SH-SY5Y (cell line): ENCODE data around the gene ZNF606.

ENCODE experiments used
- GATA2 ChIP-seq: IDR thresholded peaks from 2 replicates; pipeline ENCODE4 v1.6.1; 2011; ENCODE audit warnings: mild to moderate bottlenecking, low read depth, low read length
- GATA3 ChIP-seq: IDR thresholded peaks from 2 replicates; pipeline ENCODE4 v1.6.1; 2011; ENCODE audit warnings: low read depth, mild to moderate bottlenecking, low read length, moderate library complexity

ZNF606 gene

DNA sequence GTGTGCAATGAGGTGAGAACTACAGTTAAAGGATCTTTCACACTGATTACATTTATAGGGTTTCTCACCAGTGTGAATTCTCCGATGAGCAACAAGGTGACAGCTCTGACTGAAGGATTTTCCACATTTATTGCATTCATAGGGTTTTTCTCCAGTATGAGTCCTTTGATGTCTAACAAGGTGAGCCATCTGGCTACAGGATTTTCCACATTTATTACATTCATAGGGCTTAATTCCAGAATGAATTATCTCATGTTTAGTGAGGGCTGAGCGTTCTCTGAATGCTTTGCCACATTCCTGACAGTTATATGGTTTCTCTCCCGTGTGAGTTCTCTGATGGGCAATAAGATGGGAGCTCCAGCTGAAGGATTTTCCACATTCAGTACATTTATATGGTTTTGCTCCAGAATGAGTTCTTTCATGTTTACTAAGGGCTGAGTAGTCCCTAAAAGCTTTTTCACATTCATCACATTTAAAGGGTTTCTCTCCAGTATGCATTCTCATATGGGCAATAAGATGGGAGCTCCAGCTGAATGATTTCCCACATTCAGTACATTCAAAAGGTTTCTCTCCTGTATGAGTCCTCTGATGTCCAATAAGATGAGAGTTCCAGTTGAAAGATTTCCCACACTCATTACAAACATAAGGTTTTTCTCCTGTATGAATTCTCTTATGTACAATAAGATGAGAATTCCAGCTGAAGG, 23.9 kb downstream of the ZNF606 start:
- TF ChIP-seq GATA3 (no peak), GATA2 (no peak)

GRCh38 chr19:57974434-57974833, 28.2 kb downstream of the ZNF606 start, which contains the start of gene C19orf18:
C19orf18 (minus strand) TSS chr19:57974534; CDS start chr19:57974432, 102 bp downstream.
- TF ChIP-seq GATA3 = no peak
- TF ChIP-seq GATA2 = no peak

DNA sequence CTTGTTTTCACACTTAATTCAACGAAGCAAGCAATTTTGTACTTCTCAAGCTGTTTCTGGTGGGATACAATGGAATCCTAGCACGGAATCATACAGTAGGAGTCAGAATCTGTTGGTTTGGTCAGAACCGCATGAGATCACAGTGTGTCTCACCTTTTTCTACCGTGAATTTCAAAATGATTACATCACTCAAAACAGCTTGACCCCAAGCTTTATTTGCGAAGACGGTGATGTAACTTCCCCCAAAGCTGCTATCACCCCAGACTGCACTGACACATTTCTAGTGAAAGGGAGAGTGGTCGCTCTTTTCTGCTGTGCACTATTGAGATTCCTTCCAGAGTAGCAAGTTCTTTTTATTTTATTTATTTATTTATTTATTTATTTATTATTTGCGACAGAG, 37.9 kb downstream of the ZNF606 start:
- TF ChIP-seq GATA2 = no peak

GRCh38 chr19:57961785-57962184, 40.8 kb downstream of the ZNF606 start:
- TF ChIP-seq GATA3 (no peak), GATA2 (no peak)

DNA sequence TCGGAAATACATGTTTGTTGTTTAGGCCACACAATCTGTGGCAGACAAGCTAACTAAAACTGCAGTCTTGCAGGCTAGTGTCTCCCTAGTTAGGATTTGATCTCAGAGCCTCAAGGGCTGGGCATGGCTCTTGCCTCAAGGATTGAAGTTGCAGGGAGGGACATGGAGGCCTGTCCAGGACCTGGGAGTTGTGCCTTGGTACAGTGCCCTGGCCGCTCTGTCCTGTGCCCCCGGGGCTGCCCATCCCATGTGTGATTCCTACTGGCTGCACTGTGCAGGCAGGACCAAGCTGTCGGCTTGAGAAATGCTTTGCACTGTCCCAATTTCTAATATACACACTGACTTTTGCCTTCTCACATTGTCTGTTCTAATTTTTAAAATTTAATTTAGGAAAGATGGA, 47.6 kb downstream of the ZNF606 start:
- TF ChIP-seq GATA2 = no peak
- no peak for TF ChIP-seq GATA3

GRCh38 chr19:57949702-57950101, 52.9 kb downstream of the ZNF606 start:
- TF ChIP-seq GATA2 (no peak), GATA3 (no peak)

DNA sequence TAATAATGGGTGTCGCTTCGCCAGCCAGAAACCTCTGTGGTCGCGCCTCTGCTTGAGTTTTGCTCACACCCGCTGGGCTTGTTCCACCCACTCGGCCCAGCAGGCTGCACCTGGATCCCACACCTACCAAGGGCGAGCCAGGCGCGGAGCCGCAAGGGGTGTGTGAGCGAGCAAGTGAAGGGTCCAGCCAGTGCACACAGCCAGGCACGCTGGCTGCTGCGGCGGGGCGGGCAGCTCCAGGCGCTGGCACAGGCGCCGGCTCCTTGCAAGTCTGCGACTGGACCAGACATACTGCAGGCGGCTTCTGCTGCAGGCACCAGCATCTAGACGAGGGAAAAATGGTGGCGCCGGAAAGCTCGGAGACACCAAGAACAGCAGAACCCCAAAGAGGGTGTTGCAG, 53.3 kb downstream of the ZNF606 start:
- TF ChIP-seq GATA3 = no peak
- TF ChIP-seq GATA2 = no peak

DNA sequence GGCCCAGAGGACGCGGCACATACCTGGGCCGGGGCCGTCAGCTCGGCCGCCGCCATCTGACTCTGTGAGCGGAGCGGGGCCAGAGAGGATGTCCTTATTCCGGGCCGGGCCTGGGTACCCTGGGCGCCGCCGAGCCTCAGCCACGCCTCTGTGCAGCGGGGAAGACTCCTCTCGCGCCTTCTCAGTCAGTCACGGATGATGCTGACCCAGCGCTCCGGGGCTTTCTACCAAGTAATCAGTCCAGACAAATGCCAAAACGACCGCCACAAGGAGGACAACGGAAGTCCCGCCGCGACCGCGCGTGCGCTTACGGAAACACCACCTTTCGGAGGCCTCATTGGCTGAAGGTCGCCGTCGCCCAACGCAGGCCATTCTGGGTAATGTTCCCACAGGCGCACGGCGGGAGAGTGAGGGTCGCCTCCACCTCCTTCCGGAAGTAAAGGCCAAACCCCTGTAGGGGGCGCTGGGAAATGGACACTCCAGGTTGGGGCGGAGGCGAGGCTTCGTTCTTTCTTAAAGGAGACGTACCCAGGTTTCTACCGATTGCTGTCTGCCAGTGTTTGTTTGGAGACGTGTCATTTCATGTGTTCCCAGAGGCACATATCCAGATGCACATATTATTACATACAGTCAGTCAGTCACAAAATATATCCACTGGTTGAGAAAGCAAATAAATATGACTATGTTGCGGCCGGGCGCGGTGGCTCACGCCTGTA, 55.0 kb downstream of the ZNF606 start, which contains the start of gene ZNF256:
Gene ZNF256 (minus strand): TSS at position 288 of the 716 bp plus-strand sequence. CDS start 232 bp downstream, at position 56.
- no peak for TF ChIP-seq GATA3
- TF ChIP-seq GATA2 = no peak

GRCh38 chr19:57947088-57947418, 55.6 kb downstream of the ZNF606 start:
- TF ChIP-seq GATA3 (no peak), GATA2 (no peak)

DNA sequence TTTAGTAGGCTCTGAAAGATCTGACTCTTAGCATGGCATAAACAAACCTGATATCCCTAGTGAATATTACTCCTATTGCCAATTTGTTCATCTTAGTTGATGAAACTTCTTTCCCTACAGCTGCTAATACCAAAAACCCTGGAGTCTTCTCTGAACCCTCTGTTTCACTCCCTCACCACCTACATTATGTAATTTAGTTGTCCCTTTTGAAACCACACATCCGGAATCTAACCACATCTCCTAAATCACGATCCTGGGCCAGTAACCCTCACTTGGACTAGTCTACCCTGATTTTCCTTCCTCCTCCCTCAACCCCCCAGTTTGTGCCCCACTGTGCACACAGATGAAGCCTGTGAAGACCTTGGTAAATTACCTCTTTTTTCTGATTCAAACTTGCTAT, 56.3 kb downstream of the ZNF606 start:
- TF ChIP-seq GATA2 (no peak), GATA3 (no peak)

DNA sequence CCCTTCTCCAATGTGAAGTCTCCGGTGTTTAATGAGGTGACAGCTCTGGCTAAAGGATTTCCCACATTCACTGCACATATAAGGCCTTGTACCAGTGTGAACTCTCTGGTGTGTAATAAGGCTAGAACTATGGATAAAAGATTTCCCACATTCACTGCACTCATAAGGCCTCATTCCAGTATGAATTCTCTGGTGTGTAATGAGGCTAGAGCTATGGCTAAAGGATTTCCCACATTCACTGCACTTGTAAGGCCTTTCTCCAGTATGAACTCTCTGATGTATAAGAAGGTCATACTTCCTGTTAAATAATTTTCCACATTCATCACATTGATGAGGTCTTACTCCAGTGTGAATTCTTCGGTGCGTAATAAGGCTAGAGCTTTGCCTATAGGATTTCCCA, 61.0 kb downstream of the ZNF606 start:
- TF ChIP-seq GATA2 = no peak
- TF ChIP-seq GATA3 = no peak

GRCh38 chr19:57935731-57936130, 66.9 kb downstream of the ZNF606 start:
- no peak for TF ChIP-seq GATA2
- TF ChIP-seq GATA3 = no peak

GRCh38 chr19:57934820-57935665, 67.6 kb downstream of the ZNF606 start, which contains the start of gene ZNF418:
ZNF418 (minus strand) TSS chr19:57935402; CDS start chr19:57933822, 1,580 bp downstream.
- TF ChIP-seq GATA2 = no peak
- no peak for TF ChIP-seq GATA3

DNA sequence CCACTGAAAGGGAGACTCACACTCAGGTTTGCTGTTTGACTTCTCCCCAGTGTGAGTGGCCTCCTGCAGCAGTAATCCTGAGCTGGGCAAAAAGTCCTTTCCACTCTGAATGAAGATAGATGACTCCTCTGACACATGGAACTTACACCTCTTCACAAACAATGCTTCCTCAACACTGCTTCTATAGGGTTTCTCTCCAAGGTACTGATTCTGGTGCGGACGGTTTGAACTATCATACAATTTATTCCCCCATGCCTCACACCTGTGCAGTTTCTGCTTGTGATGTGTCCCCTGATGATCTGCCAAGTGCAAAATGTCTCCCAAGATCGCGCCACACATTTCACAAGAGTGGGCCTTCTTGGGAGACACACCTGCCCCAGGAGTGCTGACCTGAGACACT, 75.0 kb downstream of the ZNF606 start:
- TF ChIP-seq GATA3 = no peak
- no peak for TF ChIP-seq GATA2
